ENCODE results near the gene RFTN1. TPM values are rescaled to one million over a fixed set of nuclear protein-coding genes. Genes with fewer than 3 reads are reported as not detected.

The RFTN1 gene
- total and polyA plus RNA-seq, 9 donors = 25.2 to 63.1 (median 46.4) TPM

DNA sequence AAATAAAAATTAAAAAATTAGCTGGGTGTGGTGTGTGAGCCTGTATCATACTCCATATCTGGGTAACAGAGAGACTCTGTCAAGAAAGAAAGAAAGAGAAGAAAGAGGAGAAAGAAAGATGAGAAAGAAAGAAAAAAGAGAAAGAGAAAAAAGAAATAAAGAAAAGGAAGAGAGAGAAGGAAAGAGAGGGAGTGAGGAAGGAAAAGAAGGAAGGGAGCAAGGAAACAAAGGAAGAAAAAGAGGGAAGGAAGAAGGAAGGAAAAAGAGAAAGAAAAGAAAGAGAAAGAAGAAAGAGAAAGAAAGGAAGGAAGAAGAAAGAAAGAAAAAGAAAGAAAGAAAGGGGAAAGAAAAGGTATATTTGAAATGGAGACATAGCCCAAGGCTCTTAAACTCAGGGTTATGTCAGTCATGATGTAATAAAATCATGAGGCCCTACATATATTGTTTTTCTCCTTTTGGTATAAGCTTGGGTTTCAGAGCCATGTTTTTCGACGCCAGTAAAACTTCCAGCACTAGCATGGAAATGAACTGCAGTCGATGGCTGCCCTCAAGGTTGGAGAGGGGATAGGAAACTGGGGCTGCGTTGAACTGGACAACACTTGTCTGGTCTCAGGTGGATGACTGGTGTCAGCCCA is 38.0 kb upstream of the RFTN1 start:
- no peak for DNase-seq
- Histone ChIP-seq H3K4me3 (no peak overlapping the region), H3K9me3 (no peaks in the 10 kb centered on the region), H3K27ac (no peak overlapping the region), H3K4me1 (ENCODE audit: insufficient read depth) (peaks cover 2% of the 10 kb centered on the region), H3K27me3 (no peaks in the 10 kb centered on the region), H3K36me3 (no peaks in the 10 kb centered on the region)
- 75 to 93% (median 82%) methylated on average over 4 of the region's 4 CpGs for WGBS, 3 donors
- TF ChIP-seq POLR2A (IDR thresholded peaks at IDR 0.05) (no peak), EP300 (IDR thresholded peaks at IDR 0.05) (no peak)
- TF ChIP-seq, protein P1, sequence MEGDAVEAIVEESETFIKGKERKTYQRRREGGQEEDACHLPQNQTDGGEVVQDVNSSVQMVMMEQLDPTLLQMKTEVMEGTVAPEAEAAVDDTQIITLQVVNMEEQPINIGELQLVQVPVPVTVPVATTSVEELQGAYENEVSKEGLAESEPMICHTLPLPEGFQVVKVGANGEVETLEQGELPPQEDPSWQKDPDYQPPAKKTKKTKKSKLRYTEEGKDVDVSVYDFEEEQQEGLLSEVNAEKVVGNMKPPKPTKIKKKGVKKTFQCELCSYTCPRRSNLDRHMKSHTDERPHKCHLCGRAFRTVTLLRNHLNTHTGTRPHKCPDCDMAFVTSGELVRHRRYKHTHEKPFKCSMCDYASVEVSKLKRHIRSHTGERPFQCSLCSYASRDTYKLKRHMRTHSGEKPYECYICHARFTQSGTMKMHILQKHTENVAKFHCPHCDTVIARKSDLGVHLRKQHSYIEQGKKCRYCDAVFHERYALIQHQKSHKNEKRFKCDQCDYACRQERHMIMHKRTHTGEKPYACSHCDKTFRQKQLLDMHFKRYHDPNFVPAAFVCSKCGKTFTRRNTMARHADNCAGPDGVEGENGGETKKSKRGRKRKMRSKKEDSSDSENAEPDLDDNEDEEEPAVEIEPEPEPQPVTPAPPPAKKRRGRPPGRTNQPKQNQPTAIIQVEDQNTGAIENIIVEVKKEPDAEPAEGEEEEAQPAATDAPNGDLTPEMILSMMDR (IDR thresholded peaks at IDR 0.05) = no peak
- intact Hi-C loops (cut with DNase I) = loop anchor here in 3 of 4 donors (2.0 to 5.0 kb wide), 2 partner anchors 263 to 264 kb away; no protein-coding TSS in a partner anchor

DNA sequence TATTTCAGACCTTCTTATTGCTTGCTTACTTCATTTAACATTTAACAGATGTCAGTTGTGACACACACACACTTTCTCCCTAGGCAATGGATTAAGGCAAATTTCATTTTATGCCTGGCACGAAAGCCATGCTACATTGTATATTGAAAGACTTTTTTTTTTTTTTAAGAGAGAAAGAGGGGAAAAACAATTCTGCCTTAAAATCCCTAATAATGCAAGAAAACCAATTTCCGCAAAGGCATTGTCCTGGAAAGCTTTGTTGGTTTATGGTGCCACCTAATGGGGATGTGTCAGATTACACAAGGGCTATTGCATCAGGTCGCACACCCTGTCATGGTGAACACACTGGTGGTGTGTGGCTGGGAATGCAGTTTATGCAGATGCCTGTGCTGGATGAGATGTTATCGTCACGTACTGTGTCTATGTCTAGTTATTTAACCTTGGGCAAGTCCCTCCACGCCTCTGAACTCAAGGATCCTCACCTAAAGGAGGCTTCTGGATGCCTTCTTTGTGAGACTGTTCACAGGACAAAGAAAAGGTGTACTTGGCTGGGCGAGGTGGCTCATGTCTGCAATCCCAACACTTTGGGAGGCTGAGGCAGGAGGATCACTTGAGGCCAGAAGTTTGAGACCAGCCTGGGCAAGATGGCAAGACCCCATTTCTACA is 37.3 kb upstream of the RFTN1 start:
- intact Hi-C loops (cut with DNase I) = loop anchor here in 3 of 4 donors (2.0 to 5.0 kb wide), 2 partner anchors 262 to 264 kb away; no protein-coding TSS in a partner anchor
- Histone ChIP-seq H3K36me3 (no peaks in the 10 kb centered on the region), H3K9me3 (no peaks in the 10 kb centered on the region), H3K4me1 (ENCODE audit: insufficient read depth) (peaks cover 2% of the 10 kb centered on the region), H3K27ac (no peak overlapping the region), H3K27me3 (no peaks in the 10 kb centered on the region), H3K4me3 (no peak overlapping the region)
- no peak for TF ChIP-seq POLR2A (IDR thresholded peaks at IDR 0.05)
- no peak for TF ChIP-seq EP300 (IDR thresholded peaks at IDR 0.05)
- TF ChIP-seq, protein P1 (IDR thresholded peaks at IDR 0.05) = peak; percentile 57 to 91 (median 87)
- WGBS, 3 donors = 11 to 15% (median 12%) methylated on average over 7 of the region's 7 CpGs
- DNase-seq = peak; percentile 42 to 78 (median 57)

DNA sequence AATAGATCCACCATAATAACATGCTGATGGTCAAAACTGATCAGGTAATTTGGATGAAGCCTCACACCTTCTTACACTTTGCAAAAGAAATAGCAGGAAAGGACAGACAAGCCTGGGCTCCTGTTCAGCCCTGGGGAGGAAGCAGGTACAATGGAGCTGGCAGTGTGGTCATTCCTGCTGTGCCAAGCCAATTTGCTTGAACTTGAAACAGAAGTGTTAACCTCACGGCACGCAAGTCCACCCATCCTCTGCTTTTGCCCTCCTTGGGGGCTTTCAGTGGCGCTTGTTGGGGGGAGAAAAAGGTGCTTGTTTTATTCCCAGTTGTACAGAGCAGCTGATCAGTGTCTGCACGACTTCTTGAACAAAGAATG is 36.8 kb upstream of the RFTN1 start:
- Histone ChIP-seq H3K4me3 (no peak overlapping the region), H3K27me3 (no peaks in the 10 kb centered on the region), H3K27ac (no peak overlapping the region), H3K9me3 (no peaks in the 10 kb centered on the region), H3K36me3 (no peaks in the 10 kb centered on the region), H3K4me1 (ENCODE audit: insufficient read depth) (peaks cover 2% of the 10 kb centered on the region)
- TF ChIP-seq, protein P1 (IDR thresholded peaks at IDR 0.05) = no peak
- TF ChIP-seq EP300 (IDR thresholded peaks at IDR 0.05) (no peak), POLR2A (IDR thresholded peaks at IDR 0.05) (no peak)
- WGBS, 3 donors = 17 to 21% (median 18%) methylated on average over 4 of the region's 4 CpGs
- no peak for DNase-seq
- intact Hi-C loops (cut with DNase I) = loop anchor here in 3 of 4 donors (2.0 to 5.0 kb wide), 2 partner anchors 261 to 263 kb away; no protein-coding TSS in a partner anchor

DNA sequence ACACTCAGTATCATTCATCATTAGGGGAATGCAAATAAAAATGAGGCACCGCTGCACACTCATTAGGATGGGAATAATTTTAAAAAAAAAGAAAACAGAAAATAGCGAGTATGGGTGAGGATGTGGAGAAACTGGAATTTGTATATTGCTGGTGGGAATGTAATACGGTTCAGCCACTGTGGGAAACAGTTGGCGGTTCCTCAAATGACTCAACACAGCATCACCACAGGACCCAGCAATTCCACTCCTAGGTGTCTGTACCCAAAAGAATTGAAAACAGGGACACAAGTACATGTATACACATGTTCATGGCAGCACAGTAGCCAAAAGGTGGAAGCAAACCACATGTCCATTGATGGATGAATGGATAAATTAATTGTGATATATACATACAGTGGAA is 35.2 kb upstream of the RFTN1 start:
- Histone ChIP-seq H3K27ac (no peak overlapping the region), H3K4me3 (no peak overlapping the region), H3K9me3 (no peaks in the 10 kb centered on the region), H3K36me3 (no peaks in the 10 kb centered on the region), H3K4me1 (ENCODE audit: insufficient read depth) (peaks cover 2% of the 10 kb centered on the region), H3K27me3 (no peaks in the 10 kb centered on the region)
- intact Hi-C loops (cut with DNase I) = loop anchor here in 1 of 4 donors (5.0 kb wide), 1 partner anchor 261 kb away; no protein-coding TSS in a partner anchor
- DNase-seq = no peak
- TF ChIP-seq, protein P1 (IDR thresholded peaks at IDR 0.05) = no peak
- TF ChIP-seq EP300 (IDR thresholded peaks at IDR 0.05) (no peak), POLR2A (IDR thresholded peaks at IDR 0.05) (no peak)
- 71 to 78% (median 76%) methylated on average over 4 of the region's 4 CpGs for WGBS, 3 donors

Data from ovary (tissue), 9 donors.